Neural cell (in vitro differentiated cells): ENCODE measurements around the gene TULP4. TPM values are rescaled to one million over a fixed set of nuclear protein-coding genes. Genes with fewer than 3 reads are reported as not detected.

ENCODE experiments used
- H2AFZ ChIP-seq: fragments of 200-600, 300-800 bp; sonication (generic), shearing (Covaris generic); 2 replicates; pipeline ENCODE4 v1.6.0; 2014; ENCODE audit warnings: low read depth, mild to moderate bottlenecking, antibody characterized with exemption, low read length, moderate library complexity
- H3F3A ChIP-seq: fragments of 200-600 bp; shearing (Covaris generic); 2 replicates; pipeline ENCODE4 v1.6.1; 2016; ENCODE audit warnings: mild to moderate bottlenecking, moderate library complexity, mixed read lengths, antibody characterized with exemption, low read length; ENCODE audit not compliant: insufficient read depth, poor library complexity, severe bottlenecking
- H3K27ac ChIP-seq: fragments of 200-600, 300-800 bp; sonication (generic), shearing (Covaris generic); 2 replicates; pipeline ENCODE4 v1.5.1; 2014; ENCODE audit warnings: mild to moderate bottlenecking, low read length, moderate library complexity
- H3K27me3 ChIP-seq: fragments of 300-800, 200-600 bp; sonication (generic), shearing (Covaris generic); 2 replicates; pipeline ENCODE4 v1.6.0; 2014; ENCODE audit warnings: mild to moderate bottlenecking, low read depth, low read length, moderate library complexity; ENCODE audit not compliant: insufficient read depth
- H3K36me3 ChIP-seq: fragments of 300-800, 200-600 bp; sonication (generic), shearing (Covaris generic); 2 replicates; pipeline ENCODE4 v1.5.1; 2014; ENCODE audit warnings: mild to moderate bottlenecking, antibody characterized with exemption, low read length, moderate library complexity; ENCODE audit not compliant: insufficient read depth
- H3K4me2 ChIP-seq: fragments of 300-800, 200-600 bp; sonication (generic), shearing (Covaris generic); 2 replicates; pipeline ENCODE4 v1.6.0; 2014; ENCODE audit warnings: mild to moderate bottlenecking, low read length
- H3K4me3 ChIP-seq: fragments of 300-800, 200-600 bp; sonication (generic), shearing (Covaris generic); 2 replicates; pipeline ENCODE4 v1.5.1; 2014; ENCODE audit warnings: mild to moderate bottlenecking, low read length, moderate library complexity
- H3K79me2 ChIP-seq: fragments of 200-600 bp; shearing (Covaris generic); replicated peaks from 2 replicates; pipeline ENCODE4 v1.6.0; 2014; ENCODE audit warnings: mild to moderate bottlenecking, low read length, moderate library complexity; ENCODE audit not compliant: insufficient read depth
- H3K9ac ChIP-seq: fragments of 300-800, 200-600 bp; sonication (generic), shearing (Covaris generic); 2 replicates; pipeline ENCODE4 v1.6.1; 2016; ENCODE audit warnings: mild to moderate bottlenecking, low read length, mixed read lengths
- H3K9me2 ChIP-seq: fragments of 200-600 bp; shearing (Covaris generic); 2 replicates; pipeline ENCODE4 v1.6.1; 2016; ENCODE audit warnings: mild to moderate bottlenecking, low read length, mixed read lengths; ENCODE audit not compliant: insufficient read depth
- H3K9me3 ChIP-seq: fragments of 200-600, 300-800 bp; sonication (generic), shearing (Covaris generic); 2 replicates; pipeline ENCODE4 v1.6.1; 2016; ENCODE audit warnings: mild to moderate bottlenecking, mixed run types, low read length, moderate library complexity, mixed read lengths
- H4K20me1 ChIP-seq: fragments of 200-600 bp; shearing (Covaris generic); 2 replicates; pipeline ENCODE4 v1.6.1; 2016; ENCODE audit warnings: mild to moderate bottlenecking, mixed run types; ENCODE audit not compliant: insufficient read depth
- CTCF ChIP-seq: fragments of 450-650 bp; IDR thresholded peaks from 2 replicates; pipeline ENCODE4 v1.5.1; 2014; ENCODE audit warnings: antibody characterized with exemption, mild to moderate bottlenecking, moderate library complexity; ENCODE audit not compliant: poor library complexity, severe bottlenecking
- EZH2 ChIP-seq: fragments of 200-600, 300-800 bp; shearing (Covaris generic), sonication (generic); IDR thresholded peaks from 2 replicates; pipeline ENCODE4 v1.6.1; 2014; ENCODE audit warnings: antibody characterized with exemption, low read length, borderline replicate concordance, mild to moderate bottlenecking; ENCODE audit not compliant: insufficient read depth, poor library complexity, severe bottlenecking
- POLR2AphosphoS5 ChIP-seq: IDR thresholded peaks from 2 replicates; pipeline ENCODE4 v1.6.1; 2012
- RAD21 ChIP-seq: fragments of 450-650 bp; conservative IDR thresholded peaks from 2 replicates; pipeline ENCODE4 v1.6.1; 2014; ENCODE audit warnings: antibody characterized with exemption, mild to moderate bottlenecking, moderate library complexity
- REST ChIP-seq: IDR thresholded peaks from 2 replicates; pipeline ENCODE4 v1.6.1; 2012; ENCODE audit warnings: borderline replicate concordance
- SMC3 ChIP-seq: fragments of 450-650 bp; conservative IDR thresholded peaks from 2 replicates; pipeline ENCODE4 v1.6.1; 2014; ENCODE audit warnings: antibody characterized with exemption, mild to moderate bottlenecking, moderate library complexity; ENCODE audit not compliant: poor library complexity
- TAF1 ChIP-seq: IDR thresholded peaks from 2 replicates; pipeline ENCODE4 v1.6.1; 2012; ENCODE audit warnings: low read depth
- polyA plus RNA-seq: library from polyadenylated mRNA; depleted of rRNA; stranded (reverse); fragments of >200 nt; gene quantifications from 2 replicates; pipeline ENCODE4 v1.2.3, GENCODE V29; 2014

The TULP4 gene
- polyA plus RNA-seq, 1 donor from 2014 or later: 30.6 TPM

GRCh38 chr6:158529629-158530028, 217.4 kb downstream of the TULP4 start:
- Histone ChIP-seq H3K4me3 (no peak overlapping the region), H3K9me2 (no peaks in the 10 kb centered on the region), H3F3A (no peaks in the 10 kb centered on the region), H4K20me1 (no peaks in the 10 kb centered on the region), H3K9me3 (no peaks in the 10 kb centered on the region), H3K27ac (no peak overlapping the region), H3K36me3 (no peaks in the 10 kb centered on the region), H3K79me2 (no peaks in the 10 kb centered on the region), H3K9ac (no peak overlapping the region), H3K27me3 (no peaks in the 10 kb centered on the region), H2AFZ (no peak overlapping the region), H3K4me2 (no peak overlapping the region)
- no peak for TF ChIP-seq RAD21
- TF ChIP-seq REST: no peak
- TF ChIP-seq CTCF: no peak

- Histone ChIP-seq H3K79me2 (no peaks in the 10 kb centered on the region), H3F3A (peaks cover 6% of the 10 kb centered on the region), H4K20me1 (no peaks in the 10 kb centered on the region), H3K9me2 (no peaks in the 10 kb centered on the region), H3K36me3 (no peaks in the 10 kb centered on the region), H3K4me2 (no peak overlapping the region), H3K27me3 (no peaks in the 10 kb centered on the region), H2AFZ (no peak overlapping the region), H3K9me3 (no peaks in the 10 kb centered on the region), H3K9ac (no peak overlapping the region), H3K4me3 (no peak overlapping the region), H3K27ac (no peak overlapping the region)
- TF ChIP-seq TAF1: no peak
- TF ChIP-seq RAD21: no peak
- TF ChIP-seq POLR2AphosphoS5: no peak
- no peak for TF ChIP-seq CTCF
- no peak for TF ChIP-seq EZH2
- TF ChIP-seq REST: no peak
- TF ChIP-seq SMC3: no peak
Observed at GRCh38 chr6:158531566-158531965, 219.3 kb downstream of the TULP4 start.
